ENCODE results near the gene TYMP. TPM values are rescaled to one million over a fixed set of nuclear protein-coding genes. Genes with fewer than 3 reads are reported as not detected.

The TYMP gene
- total RNA-seq, 2 experiments from 2014 or later, result 9.9 to 10.0 TPM

- H3K27ac Mint-ChIP-seq, result no peak overlapping the region
- no peaks in the 10 kb centered on the region for H3K9me3 Mint-ChIP-seq
- no peak overlapping the region for H3K27ac ChIP-seq (ENCODE audit: low read depth in 1 of 2, low read length in 2 of 2)
- intact Hi-C loops (cut with DNase I, micrococcal nuclease), result no loop called here
- TF ChIP-seq CTCF (IDR thresholded peaks at IDR 0.05), result no peak
- H3K27me3 ChIP-seq (ENCODE audit: control insufficient read depth in 1 of 2, insufficient read depth in 2 of 2, low read length in 2 of 2), result no peaks in the 10 kb centered on the region
- DNase-seq, result no peak
- H3K9me3 ChIP-seq (ENCODE audit: control insufficient read depth in 1 of 2, insufficient read depth in 1 of 2, low read length in 2 of 2), result no peaks in the 10 kb centered on the region
- H3K36me3 Mint-ChIP-seq (ENCODE audit: low read depth), result peaks cover 44% of the 10 kb centered on the region
- CTCF ChIA-PET, result interaction anchor here (1.6 to 2.0 kb wide), 2 partner anchors 11 to 48 kb away, joined by 4 to 5 read pairs; partner anchors contain the start of gene SYCE3
- peaks cover 52% of the 10 kb centered on the region for H3K36me3 ChIP-seq (ENCODE audit: insufficient read depth, low read length)
- ATAC-seq (ENCODE audit: poor library complexity), result no peak
- POLR2A ChIA-PET, result interaction anchor here (1.3 kb wide), 1 partner anchor 66 kb away, joined by 4 read pairs; the partner anchor contains the start of genes LMF2 and NCAPH2
- no peak overlapping the region for H3K4me3 ChIP-seq (ENCODE audit: low read length)
- no peak overlapping the region for H3K4me3 Mint-ChIP-seq
- H3K4me1 ChIP-seq (ENCODE audit: insufficient read depth, low read length), result peaks cover 13% of the 10 kb centered on the region
- no peaks in the 10 kb centered on the region for H3K4me1 Mint-ChIP-seq (ENCODE audit: low read depth)
- H3K27me3 Mint-ChIP-seq, result no peaks in the 10 kb centered on the region
These were observed 43.9 kb upstream of the TYMP start for GRCh38 chr22:50573491-50574382.

- H3K36me3 Mint-ChIP-seq (ENCODE audit: low read depth), result peaks cover 48% of the 10 kb centered on the region
- DNase-seq, result no peak
- no peak for TF ChIP-seq CTCF (IDR thresholded peaks at IDR 0.05)
- intact Hi-C loops (cut with DNase I, micrococcal nuclease), result no loop called here
- no peaks in the 10 kb centered on the region for H3K4me1 Mint-ChIP-seq (ENCODE audit: low read depth)
- H3K9me3 Mint-ChIP-seq, result no peaks in the 10 kb centered on the region
- H3K4me1 ChIP-seq (ENCODE audit: insufficient read depth, low read length), result peaks cover 8% of the 10 kb centered on the region
- no peak overlapping the region for H3K27ac ChIP-seq (ENCODE audit: low read depth in 1 of 2, low read length in 2 of 2)
- H3K4me3 Mint-ChIP-seq, result no peak overlapping the region
- no peaks in the 10 kb centered on the region for H3K27me3 ChIP-seq (ENCODE audit: control insufficient read depth in 1 of 2, insufficient read depth in 2 of 2, low read length in 2 of 2)
- no peak overlapping the region for H3K27ac Mint-ChIP-seq
- ATAC-seq (ENCODE audit: poor library complexity), result no peak
- POLR2A ChIA-PET, result no interaction called here
- no peaks in the 10 kb centered on the region for H3K27me3 Mint-ChIP-seq
- no peaks in the 10 kb centered on the region for H3K9me3 ChIP-seq (ENCODE audit: control insufficient read depth in 1 of 2, insufficient read depth in 1 of 2, low read length in 2 of 2)
- H3K36me3 ChIP-seq (ENCODE audit: insufficient read depth, low read length), result peaks cover 51% of the 10 kb centered on the region
- no peak overlapping the region for H3K4me3 ChIP-seq (ENCODE audit: low read length)
- CTCF ChIA-PET, result interaction anchor here (1.6 to 2.0 kb wide), 2 partner anchors 10 to 47 kb away, joined by 4 to 5 read pairs; partner anchors contain the start of gene SYCE3
These were observed 43.2 kb upstream of the TYMP start for GRCh38 chr22:50572965-50573364.

- POLR2A ChIA-PET, result no interaction called here
- no peak for DNase-seq
- intact Hi-C loops (cut with DNase I, micrococcal nuclease), result no loop called here
- TF ChIP-seq CTCF (IDR thresholded peaks at IDR 0.05), result no peak
- Histone ChIP-seq H3K4me3 (ENCODE audit: low read length) (no peak overlapping the region), H3K9me3 (ENCODE audit: control insufficient read depth in 1 of 2, insufficient read depth in 1 of 2, low read length in 2 of 2) (no peaks in the 10 kb centered on the region), H3K27ac (ENCODE audit: low read depth in 1 of 2, low read length in 2 of 2) (no peak overlapping the region), H3K4me1 (ENCODE audit: insufficient read depth, low read length) (no peaks in the 10 kb centered on the region), H3K36me3 (ENCODE audit: insufficient read depth, low read length) (peaks cover 48% of the 10 kb centered on the region), H3K27me3 (ENCODE audit: control insufficient read depth in 1 of 2, insufficient read depth in 2 of 2, low read length in 2 of 2) (no peaks in the 10 kb centered on the region)
- no peak overlapping the region for H3K4me3 Mint-ChIP-seq
- no peaks in the 10 kb centered on the region for H3K9me3 Mint-ChIP-seq
- no peaks in the 10 kb centered on the region for H3K27me3 Mint-ChIP-seq
- H3K27ac Mint-ChIP-seq, result no peak overlapping the region
- no peak for ATAC-seq (ENCODE audit: poor library complexity)
- H3K36me3 Mint-ChIP-seq (ENCODE audit: low read depth), result peaks cover 48% of the 10 kb centered on the region
- CTCF ChIA-PET, result interaction anchor here (2.0 kb wide), 1 partner anchor 9 kb away, joined by 4 read pairs; the partner anchor contains the start of gene SYCE3
- no peaks in the 10 kb centered on the region for H3K4me1 Mint-ChIP-seq (ENCODE audit: low read depth)
These were observed 41.7 kb upstream of the TYMP start for GRCh38 chr22:50571264-50572175.

Data from CD4-positive, alpha-beta T cell (primary cell).